Measurements from ENCODE around the gene CCDC88B.

GRCh38 chr11:64327993-64328392, 12.0 kb upstream of the CCDC88B start:
- TF ChIP-seq, protein P1, sequence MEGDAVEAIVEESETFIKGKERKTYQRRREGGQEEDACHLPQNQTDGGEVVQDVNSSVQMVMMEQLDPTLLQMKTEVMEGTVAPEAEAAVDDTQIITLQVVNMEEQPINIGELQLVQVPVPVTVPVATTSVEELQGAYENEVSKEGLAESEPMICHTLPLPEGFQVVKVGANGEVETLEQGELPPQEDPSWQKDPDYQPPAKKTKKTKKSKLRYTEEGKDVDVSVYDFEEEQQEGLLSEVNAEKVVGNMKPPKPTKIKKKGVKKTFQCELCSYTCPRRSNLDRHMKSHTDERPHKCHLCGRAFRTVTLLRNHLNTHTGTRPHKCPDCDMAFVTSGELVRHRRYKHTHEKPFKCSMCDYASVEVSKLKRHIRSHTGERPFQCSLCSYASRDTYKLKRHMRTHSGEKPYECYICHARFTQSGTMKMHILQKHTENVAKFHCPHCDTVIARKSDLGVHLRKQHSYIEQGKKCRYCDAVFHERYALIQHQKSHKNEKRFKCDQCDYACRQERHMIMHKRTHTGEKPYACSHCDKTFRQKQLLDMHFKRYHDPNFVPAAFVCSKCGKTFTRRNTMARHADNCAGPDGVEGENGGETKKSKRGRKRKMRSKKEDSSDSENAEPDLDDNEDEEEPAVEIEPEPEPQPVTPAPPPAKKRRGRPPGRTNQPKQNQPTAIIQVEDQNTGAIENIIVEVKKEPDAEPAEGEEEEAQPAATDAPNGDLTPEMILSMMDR (IDR thresholded peaks at IDR 0.05), result no peak
- TF ChIP-seq POLR2A (IDR thresholded peaks at IDR 0.05), result no peak

All from body of pancreas (tissue), 4 donors.